HEK293 (cell line): ENCODE measurements around the gene COMMD2.

Source experiments
- ZBTB21 ChIP-seq: fragments of 450-650 bp; formaldehyde crosslinking; IDR thresholded peaks from 2 replicates; pipeline ENCODE4 v1.5.1; 2017; ENCODE audit warnings: missing biosample characterization, missing genetic modification characterization
- ZNF10 ChIP-seq: fragments of 450-650 bp; formaldehyde crosslinking; IDR thresholded peaks from 2 replicates; pipeline ENCODE4 v1.5.1; 2017; ENCODE audit warnings: missing biosample characterization, missing genetic modification characterization
- ZNF121 ChIP-seq: fragments of 450-650 bp; formaldehyde crosslinking; IDR thresholded peaks from 2 replicates; pipeline ENCODE4 v1.5.1; 2016; ENCODE audit warnings: missing biosample characterization, missing genetic modification characterization
- ZNF211 ChIP-seq: fragments of 450-650 bp; formaldehyde crosslinking; IDR thresholded peaks from 2 replicates; pipeline ENCODE4 v1.5.1; 2016; ENCODE audit warnings: low read depth, missing biosample characterization, missing genetic modification characterization
- ZNF843 ChIP-seq: fragments of 450-650 bp; formaldehyde crosslinking; IDR thresholded peaks from 2 replicates; pipeline ENCODE4 v1.5.1; 2016; ENCODE audit warnings: missing biosample characterization, missing genetic modification characterization
- TF ChIP-seq, protein P1 (sequence below): fragments of 450-650 bp; formaldehyde crosslinking; IDR thresholded peaks from 2 replicates; pipeline ENCODE4 v1.5.1; 2016; ENCODE audit warnings: missing biosample characterization, missing genetic modification characterization

- no peak for TF ChIP-seq ZNF843 (tag by site-specific recombination)
- TF ChIP-seq, protein P1, sequence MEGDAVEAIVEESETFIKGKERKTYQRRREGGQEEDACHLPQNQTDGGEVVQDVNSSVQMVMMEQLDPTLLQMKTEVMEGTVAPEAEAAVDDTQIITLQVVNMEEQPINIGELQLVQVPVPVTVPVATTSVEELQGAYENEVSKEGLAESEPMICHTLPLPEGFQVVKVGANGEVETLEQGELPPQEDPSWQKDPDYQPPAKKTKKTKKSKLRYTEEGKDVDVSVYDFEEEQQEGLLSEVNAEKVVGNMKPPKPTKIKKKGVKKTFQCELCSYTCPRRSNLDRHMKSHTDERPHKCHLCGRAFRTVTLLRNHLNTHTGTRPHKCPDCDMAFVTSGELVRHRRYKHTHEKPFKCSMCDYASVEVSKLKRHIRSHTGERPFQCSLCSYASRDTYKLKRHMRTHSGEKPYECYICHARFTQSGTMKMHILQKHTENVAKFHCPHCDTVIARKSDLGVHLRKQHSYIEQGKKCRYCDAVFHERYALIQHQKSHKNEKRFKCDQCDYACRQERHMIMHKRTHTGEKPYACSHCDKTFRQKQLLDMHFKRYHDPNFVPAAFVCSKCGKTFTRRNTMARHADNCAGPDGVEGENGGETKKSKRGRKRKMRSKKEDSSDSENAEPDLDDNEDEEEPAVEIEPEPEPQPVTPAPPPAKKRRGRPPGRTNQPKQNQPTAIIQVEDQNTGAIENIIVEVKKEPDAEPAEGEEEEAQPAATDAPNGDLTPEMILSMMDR (tag by site-specific recombination): no peak
- no peak for TF ChIP-seq ZNF10 (tag by site-specific recombination)
- TF ChIP-seq ZNF121 (tag by site-specific recombination): no peak
- no peak for TF ChIP-seq ZNF211 (tag by site-specific recombination)
- TF ChIP-seq ZBTB21 (tag by site-specific recombination): no peak
These were observed 12.0 kb upstream of the COMMD2 start for GRCh38 chr3:149764302-149764701.
